Measurements from ENCODE around the gene ATP7B.
"Not testable (repeated sequence)": the region's sequence is repeated elsewhere in the genome, so short reads cannot be mapped to it uniquely, and the experiment has no call there.

ATP7B gene

GRCh38 chr13:51919531-51919930, 91.7 kb downstream of the ATP7B start:
- DNase-seq, result no peak

DNA sequence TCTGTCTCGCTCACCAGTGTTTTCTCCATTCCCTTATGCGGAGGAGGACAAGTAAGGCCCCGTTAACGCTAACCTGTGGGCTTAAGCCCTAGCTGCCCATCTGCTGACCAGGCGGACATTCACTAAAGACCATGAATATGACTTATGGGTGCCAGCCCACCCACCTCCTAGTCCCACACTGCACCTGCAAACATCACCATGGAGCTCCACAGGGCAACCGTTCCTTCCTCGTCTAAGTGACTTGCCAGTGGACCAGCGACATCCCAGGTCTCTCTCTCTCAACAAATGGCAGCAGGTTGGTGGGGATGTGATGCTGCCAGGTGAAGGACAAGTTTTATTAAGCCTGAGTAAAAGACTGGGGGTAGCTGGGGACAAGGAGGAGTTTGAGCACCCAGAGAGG, 94.3 kb downstream of the ATP7B start:
- DNase-seq, result no peak

DNA sequence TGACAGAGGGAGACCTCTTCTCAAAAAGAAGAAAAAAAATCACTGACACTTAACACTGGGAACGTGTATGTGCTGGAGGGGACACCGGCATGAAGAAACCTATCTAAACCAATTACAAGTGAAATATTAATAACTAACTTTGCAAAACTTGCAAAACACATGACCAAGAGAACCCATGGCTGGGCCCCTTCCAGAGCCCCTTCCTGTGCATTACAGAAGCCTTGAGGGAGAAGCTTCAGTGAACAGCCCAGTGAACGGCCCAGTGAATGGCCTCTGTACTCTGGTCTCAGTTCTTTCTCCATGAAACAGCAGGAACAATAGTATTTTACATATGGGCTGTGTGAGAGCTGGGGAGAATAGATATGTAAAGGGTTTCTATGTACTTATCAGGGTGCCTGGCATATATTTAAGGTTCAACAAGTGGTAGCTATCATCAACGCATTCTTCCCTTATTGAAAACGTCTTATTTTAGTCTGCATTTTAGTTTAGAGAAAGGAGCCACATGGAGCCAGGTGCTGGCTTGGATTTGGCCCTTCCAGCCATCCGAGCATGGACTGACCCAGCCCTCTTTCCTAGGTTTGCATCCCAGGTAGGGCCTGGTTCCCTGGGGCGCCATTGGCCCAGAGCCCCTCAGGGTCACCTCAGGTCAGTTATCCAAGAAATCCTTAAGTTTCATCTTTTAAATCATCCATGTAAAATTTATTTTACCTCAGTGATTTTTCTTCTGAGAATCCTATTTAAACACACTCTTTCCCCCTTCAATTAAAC, 95.0 kb downstream of the ATP7B start:
- no peak for DNase-seq

DNA sequence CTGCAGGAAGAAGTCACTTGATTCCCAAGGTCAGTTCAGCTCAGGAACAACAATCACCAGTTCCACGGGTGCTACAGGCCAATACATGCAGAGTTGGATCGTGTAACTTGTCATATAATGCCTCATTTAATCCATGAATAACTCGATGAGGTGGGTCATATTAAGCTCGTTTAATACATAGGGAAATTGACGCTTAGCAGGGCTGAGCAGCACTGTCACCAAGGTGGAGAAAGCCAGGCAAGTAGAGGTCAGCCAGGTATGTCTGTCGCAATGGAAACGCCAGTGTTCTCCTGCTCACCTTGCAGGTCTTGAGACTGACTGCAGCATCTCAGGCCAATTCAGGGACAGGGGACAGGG, 97.1 kb downstream of the ATP7B start:
- DNase-seq, result no peak

DNA sequence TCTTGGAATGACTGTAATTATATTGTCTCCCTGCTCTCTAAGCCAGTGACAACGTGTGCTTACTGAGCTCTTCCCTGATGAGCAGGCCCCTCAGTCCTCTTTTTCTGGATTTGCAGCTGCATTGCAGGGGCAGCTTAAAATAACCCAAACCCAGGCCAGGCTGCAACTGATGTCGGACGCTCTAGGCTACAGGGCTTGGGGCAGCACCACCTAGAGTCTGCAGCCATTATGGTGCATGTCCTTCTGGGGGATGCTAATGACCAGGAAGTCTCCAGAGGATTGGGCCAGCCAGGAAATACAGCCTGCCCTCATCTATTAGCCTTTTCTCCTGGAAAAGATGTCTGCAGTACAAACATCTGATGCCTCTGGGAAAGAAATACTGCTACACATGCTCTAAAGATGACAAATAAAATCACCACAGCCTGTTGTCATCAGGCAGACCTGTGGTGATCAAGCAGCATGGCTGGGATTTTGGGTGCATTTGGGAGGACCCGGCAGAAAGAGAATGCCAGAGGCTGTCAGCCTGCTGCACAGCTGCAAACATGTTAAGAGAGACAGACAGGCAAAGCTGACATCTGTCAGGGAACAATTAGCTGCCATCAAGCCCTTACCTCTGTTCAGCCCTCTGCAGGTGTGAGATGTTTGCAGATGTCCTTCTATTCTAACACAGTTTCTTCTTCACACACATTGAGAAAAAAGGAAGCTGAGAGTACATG, 97.7 kb downstream of the ATP7B start:
- no peak for DNase-seq

DNA sequence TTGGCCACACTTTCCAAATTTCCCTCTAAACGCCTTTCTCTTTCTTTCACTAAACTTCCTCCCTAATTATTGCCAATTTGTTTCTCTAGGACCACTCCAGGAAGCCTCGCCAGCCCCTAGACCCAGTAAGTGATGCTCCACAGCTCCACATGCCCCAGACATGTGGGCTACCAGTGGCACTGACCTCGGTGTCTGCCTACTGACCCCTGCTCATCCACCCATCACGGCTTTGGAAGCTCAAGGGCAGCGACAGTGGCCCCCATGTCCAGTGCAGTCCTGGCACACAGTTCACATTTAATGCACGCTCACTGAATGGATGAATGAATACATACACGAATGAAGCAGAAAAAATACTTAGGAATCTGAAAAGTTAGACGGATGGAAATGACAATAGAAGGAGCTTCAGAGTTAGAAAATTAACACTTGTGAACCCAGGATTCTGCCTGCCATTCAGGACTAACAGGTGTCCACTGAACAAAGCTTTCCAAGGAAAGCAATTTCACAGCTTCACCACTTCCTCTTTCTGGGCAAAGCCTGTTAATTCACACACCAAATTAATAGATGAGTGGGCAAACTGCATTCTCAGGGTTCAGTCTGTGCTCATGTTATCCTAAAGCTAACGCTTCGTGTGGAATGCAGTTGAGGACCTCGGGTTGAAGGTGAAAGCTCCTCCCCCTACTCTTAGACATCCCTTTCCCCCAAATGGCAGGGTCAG, 98.6 kb downstream of the ATP7B start:
- DNase-seq, result no peak

GRCh38 chr13:51912091-51912490, 99.2 kb downstream of the ATP7B start:
- DNase-seq, result no peak

GRCh38 chr13:51910508-51910907, 100.7 kb downstream of the ATP7B start:
- DNase-seq, result no peak

DNA sequence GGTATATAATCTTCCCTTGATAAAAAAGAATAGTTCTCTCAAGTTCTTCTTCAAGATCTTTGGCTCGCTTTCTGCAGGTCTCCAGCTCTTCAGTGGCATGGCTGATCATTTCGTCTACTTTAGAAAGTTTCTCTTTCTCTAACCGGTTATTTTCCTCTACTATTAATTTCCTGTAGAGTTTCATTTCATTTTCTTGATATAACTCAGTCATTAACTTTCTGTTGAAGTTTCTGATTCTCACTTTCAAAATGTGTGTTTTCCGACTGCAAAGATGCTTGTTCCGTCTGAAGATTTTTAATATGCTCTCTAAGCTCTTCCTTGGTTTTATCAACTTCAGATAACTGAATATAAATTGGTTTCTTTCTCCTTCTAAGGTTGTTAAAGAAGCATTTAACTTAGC, 102.0 kb downstream of the ATP7B start:
- DNase-seq, result not testable (repeated sequence)

DNA sequence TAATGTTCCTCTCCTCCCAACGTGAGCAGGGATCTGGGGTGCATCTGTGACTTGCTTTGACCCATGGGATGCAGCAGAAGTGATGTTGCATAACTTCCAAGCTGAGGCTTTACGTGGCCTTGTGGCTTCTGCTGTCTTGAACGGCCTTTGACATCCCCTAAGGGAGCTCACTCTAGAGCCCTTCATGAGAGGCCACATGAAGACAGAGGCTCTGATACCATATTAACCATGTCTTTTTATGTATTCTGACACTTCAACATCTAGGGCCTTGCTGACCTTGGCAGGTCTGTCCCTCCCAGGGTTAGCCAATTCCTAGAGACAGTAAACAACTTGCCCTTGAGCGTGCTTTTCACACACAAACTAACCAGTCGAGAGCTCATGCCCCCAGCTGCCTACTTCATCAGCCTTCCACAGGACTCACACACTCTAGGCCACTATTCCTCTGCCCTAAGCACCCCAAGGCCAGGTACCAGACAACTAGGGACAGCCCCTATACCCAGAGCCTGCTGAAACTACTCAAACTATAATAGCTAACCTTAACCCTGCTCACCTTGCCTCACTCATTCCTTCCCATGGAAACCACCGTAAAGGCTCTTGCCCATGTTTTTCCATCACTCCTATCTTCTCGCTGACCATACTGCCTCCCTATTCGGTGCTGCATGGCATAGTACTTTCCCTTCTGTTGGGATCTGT, 104.1 kb downstream of the ATP7B start:
- no peak for DNase-seq

DNA sequence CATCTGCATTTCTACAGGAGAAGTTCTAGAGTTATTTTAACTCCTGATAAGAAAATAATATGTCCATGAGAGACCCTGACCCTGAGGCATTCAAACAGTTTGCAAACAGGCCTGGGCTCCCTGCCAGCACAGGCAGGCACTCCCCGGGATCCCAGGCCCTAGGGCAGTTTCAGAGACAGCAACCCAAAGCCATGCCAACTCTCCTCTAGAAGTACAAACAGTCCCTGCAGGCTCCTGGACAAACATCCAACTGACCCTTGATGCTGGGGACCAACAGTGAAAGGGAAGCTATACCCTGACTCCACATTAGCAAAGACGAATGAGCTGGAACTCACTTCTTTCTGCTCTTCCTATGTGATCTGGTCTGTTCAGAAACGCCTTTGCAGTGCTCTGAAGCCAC, 104.7 kb downstream of the ATP7B start:
- DNase-seq, result no peak

- DNase-seq, result no peak
Measured at GRCh38 chr13:51905787-51906186, 105.5 kb downstream of the ATP7B start.

DNA sequence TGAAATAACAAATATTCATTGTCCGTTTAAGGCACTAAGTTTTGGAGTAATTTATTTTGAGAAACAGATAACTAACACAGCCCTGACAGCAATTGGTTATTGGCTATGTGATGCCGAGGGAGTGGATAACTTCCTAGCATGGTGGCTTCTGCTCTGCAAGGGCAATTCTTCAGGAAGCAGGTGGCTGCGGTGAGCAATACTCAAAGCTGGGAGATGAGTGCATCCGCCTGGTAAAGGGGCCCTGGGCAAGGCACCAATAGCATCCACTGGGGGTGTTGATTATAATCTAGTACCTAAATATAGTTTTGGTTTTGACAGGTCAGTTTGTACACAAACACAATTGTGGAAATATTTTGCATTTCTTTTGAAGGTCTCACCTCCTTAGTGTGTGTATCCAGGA, 108.5 kb downstream of the ATP7B start:
- no peak for DNase-seq

GRCh38 chr13:51900471-51900870, 110.8 kb downstream of the ATP7B start:
- no peak for DNase-seq

- peak; percentile 40 for DNase-seq
Measured at GRCh38 chr13:51895906-51896888, 115.1 kb downstream of the ATP7B start.

- no peak for DNase-seq
Measured at GRCh38 chr13:51894239-51894638, 117.0 kb downstream of the ATP7B start.

DNA sequence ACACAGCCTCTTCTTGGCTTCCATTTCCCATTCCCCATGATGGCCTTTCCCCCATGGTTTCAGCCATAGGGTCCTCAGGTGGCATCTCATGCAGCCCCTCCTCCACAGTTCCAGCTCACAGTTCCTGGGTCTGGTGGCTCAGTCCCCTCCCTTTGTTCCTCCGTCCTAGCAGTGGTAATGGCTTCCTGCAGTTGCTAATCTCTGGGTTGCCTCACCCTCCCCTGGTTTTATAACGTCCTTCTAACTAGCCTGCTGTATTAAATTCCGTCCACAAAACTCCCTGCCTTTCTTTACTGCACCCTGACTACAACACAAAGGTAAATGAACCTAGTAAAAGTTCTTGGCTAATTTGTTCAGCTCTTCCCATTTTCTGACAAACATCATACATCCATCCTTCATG, 118.6 kb downstream of the ATP7B start:
- no peak for DNase-seq

GRCh38 chr13:51887468-51887867, 123.8 kb downstream of the ATP7B start:
- no peak for DNase-seq

GRCh38 chr13:51885651-51886050, 125.6 kb downstream of the ATP7B start:
- DNase-seq, result no peak

GRCh38 chr13:51883226-51883600, 128.0 kb downstream of the ATP7B start:
- no peak for DNase-seq

Data from activated T-cell treated with anti-CD3 and anti-CD28 coated beads, Interleukin-2, amount 50 U/mL, for 1 hour (primary cell).